OCI-LY3 (cell line): ENCODE results near the gene IL36G.

ENCODE experiments used
- CTCF ChIP-seq: fragments of 200-600, 300-600 bp; sonication (generic); IDR thresholded peaks from 2 replicates; pipeline ENCODE4 v1.5.1; 2014; ENCODE audit warnings: antibody characterized with exemption, low read length, low read depth
- EZH2phosphoT487 ChIP-seq: fragments of 200-600 bp; shearing (Covaris generic); IDR thresholded peaks from 2 replicates; pipeline ENCODE4 v1.6.1; 2018; ENCODE audit warnings: antibody characterized with exemption, mixed run types, low read depth

- no peak for TF ChIP-seq CTCF
- no peak for TF ChIP-seq EZH2phosphoT487
Observed at GRCh38 chr2:112944971-112945370, 32.8 kb upstream of the IL36G start.
